GM12874 (cell line): ENCODE measurements around the gene ZNF3.

Source experiments
- CTCF ChIP-seq: IDR thresholded peaks from 2 replicates; pipeline ENCODE4 v1.5.1; 2011; ENCODE audit warnings: low read depth, mild to moderate bottlenecking, control low read depth, low read length, moderate library complexity; ENCODE audit not compliant: insufficient read depth

ZNF3 gene

GRCh38 chr7:100023526-100023925 lies 58.0 kb downstream of the ZNF3 start:
- TF ChIP-seq CTCF: no peak

- TF ChIP-seq CTCF: no peak
These were observed 58.9 kb downstream of the ZNF3 start for GRCh38 chr7:100022621-100023020.

- TF ChIP-seq CTCF: no peak
These were observed 60.2 kb downstream of the ZNF3 start for GRCh38 chr7:100021297-100021696.
